ENCODE measurements around the gene CLDN1.

DNA sequence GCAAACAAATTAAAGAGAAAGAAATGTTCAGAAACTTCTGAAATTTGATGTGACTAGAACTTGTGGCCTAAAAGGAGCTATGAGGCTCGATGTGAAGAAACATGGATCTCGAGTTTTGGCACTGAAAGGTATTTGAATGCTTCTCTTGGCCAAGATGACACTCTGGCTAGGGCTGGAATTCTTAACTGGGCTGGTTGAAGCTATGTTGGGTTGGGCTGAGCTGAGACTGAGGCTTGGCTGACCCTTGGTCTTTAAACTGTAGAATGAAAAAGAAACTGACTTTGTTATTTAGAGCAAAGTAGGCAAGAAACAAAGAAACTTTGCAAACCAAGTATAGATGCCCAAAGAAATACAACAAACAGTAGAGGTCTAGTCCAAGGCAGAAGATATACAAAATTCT, 37.6 kb upstream of the CLDN1 start:
- TF ChIP-seq CHD2 (IDR thresholded peaks at IDR 0.05; ENCODE audit: low read length), result no peak
- TF ChIP-seq POLR2AphosphoS5 (IDR thresholded peaks at IDR 0.05; ENCODE audit: low read depth, low read length), result no peak
- no peak for TF ChIP-seq YY1 (IDR thresholded peaks at IDR 0.05; ENCODE audit: low read depth, low read length)
- TF ChIP-seq, protein P1, sequence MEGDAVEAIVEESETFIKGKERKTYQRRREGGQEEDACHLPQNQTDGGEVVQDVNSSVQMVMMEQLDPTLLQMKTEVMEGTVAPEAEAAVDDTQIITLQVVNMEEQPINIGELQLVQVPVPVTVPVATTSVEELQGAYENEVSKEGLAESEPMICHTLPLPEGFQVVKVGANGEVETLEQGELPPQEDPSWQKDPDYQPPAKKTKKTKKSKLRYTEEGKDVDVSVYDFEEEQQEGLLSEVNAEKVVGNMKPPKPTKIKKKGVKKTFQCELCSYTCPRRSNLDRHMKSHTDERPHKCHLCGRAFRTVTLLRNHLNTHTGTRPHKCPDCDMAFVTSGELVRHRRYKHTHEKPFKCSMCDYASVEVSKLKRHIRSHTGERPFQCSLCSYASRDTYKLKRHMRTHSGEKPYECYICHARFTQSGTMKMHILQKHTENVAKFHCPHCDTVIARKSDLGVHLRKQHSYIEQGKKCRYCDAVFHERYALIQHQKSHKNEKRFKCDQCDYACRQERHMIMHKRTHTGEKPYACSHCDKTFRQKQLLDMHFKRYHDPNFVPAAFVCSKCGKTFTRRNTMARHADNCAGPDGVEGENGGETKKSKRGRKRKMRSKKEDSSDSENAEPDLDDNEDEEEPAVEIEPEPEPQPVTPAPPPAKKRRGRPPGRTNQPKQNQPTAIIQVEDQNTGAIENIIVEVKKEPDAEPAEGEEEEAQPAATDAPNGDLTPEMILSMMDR (IDR thresholded peaks at IDR 0.05; ENCODE audit: control extremely low read depth in 1 of 3, insufficient read depth in 1 of 3, low read depth in 1 of 3, low read length in 3 of 3), result no peak
- no peak for TF ChIP-seq POLR2A (IDR thresholded peaks at IDR 0.05; ENCODE audit: control extremely low read depth in 1 of 2, low read depth in 2 of 2, low read length in 2 of 2)
- TF ChIP-seq RXRA (IDR thresholded peaks at IDR 0.05; ENCODE audit: insufficient read depth, low read depth, low read length), result no peak
- TF ChIP-seq, protein P2, sequence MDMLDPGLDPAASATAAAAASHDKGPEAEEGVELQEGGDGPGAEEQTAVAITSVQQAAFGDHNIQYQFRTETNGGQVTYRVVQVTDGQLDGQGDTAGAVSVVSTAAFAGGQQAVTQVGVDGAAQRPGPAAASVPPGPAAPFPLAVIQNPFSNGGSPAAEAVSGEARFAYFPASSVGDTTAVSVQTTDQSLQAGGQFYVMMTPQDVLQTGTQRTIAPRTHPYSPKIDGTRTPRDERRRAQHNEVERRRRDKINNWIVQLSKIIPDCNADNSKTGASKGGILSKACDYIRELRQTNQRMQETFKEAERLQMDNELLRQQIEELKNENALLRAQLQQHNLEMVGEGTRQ (IDR thresholded peaks at IDR 0.05; ENCODE audit: low read length), result no peak
- no peak for TF ChIP-seq CBX5 (IDR thresholded peaks at IDR 0.05; ENCODE audit: low read depth, low read length)
- no peak for TF ChIP-seq GABPA (IDR thresholded peaks at IDR 0.05; ENCODE audit: borderline replicate concordance, insufficient read depth, low read length)
- TF ChIP-seq EZH2 (IDR thresholded peaks at IDR 0.05; ENCODE audit: low read depth, low read length, severe bottlenecking), result no peak
- no peak for TF ChIP-seq SRF (IDR thresholded peaks at IDR 0.05; ENCODE audit: low read depth, low read length)
- TF ChIP-seq TAF1 (IDR thresholded peaks at IDR 0.05; ENCODE audit: low read depth, low read length), result no peak
- no peak for TF ChIP-seq EP300 (IDR thresholded peaks at IDR 0.05; ENCODE audit: borderline replicate concordance in 1 of 2, low read depth in 2 of 2, low read length in 2 of 2)
- no peak for TF ChIP-seq SP1 (IDR thresholded peaks at IDR 0.05; ENCODE audit: low read depth, low read length)

Data from H1 (cell line).